ACC112 (cell line): ENCODE measurements around the gene NLGN1.

Experiments
- H2AFZ ChIP-seq: fragments of 200-600 bp; sonication (generic); one replicate; pipeline ENCODE4 v1.6.0; 2017; ENCODE audit warnings: antibody characterized with exemption, low read length; ENCODE audit not compliant: unreplicated experiment
- H3K27ac ChIP-seq: fragments of 200-600 bp; sonication (generic); 2 replicates; pipeline ENCODE4 v1.5.1; 2014; ENCODE audit warnings: low read depth, mild to moderate bottlenecking, antibody characterized with exemption, low read length, moderate library complexity
- H3K27me3 ChIP-seq: fragments of 200-600 bp; sonication (generic); 2 replicates; pipeline ENCODE4 v1.6.1; 2014; ENCODE audit warnings: mild to moderate bottlenecking, antibody characterized with exemption, low read length, moderate library complexity, mixed read lengths; ENCODE audit not compliant: insufficient read depth
- H3K36me3 ChIP-seq: fragments of 200-600 bp; sonication (generic); 2 replicates; pipeline ENCODE4 v1.6.1; 2016; ENCODE audit warnings: mild to moderate bottlenecking, antibody characterized with exemption, low read length, moderate library complexity, mixed read lengths; ENCODE audit not compliant: insufficient read depth
- H3K4me1 ChIP-seq: fragments of 200-600 bp; sonication (generic); one replicate; pipeline ENCODE4 v1.6.1; 2016; ENCODE audit warnings: low read length, mixed read lengths; ENCODE audit not compliant: insufficient read depth, unreplicated experiment, control insufficient read depth
- H3K4me3 ChIP-seq: fragments of 200-600 bp; sonication (generic); 2 replicates; pipeline ENCODE4 v1.5.1; 2014; ENCODE audit warnings: mild to moderate bottlenecking, low read depth, low read length
- H3K79me2 ChIP-seq: fragments of 200-600 bp; sonication (generic); one replicate; pipeline ENCODE4 v1.6.0; 2016; ENCODE audit warnings: low read length; ENCODE audit not compliant: control insufficient read depth, unreplicated experiment, insufficient read depth

Gene NLGN1

GRCh38 chr3:173897631-173898030, 500.1 kb downstream of the NLGN1 start:
- H3K27me3 ChIP-seq = no peaks in the 10 kb centered on the region
- no peak overlapping the region for H3K4me3 ChIP-seq
- H3K79me2 ChIP-seq = no peaks in the 10 kb centered on the region
- no peak overlapping the region for H2AFZ ChIP-seq
- H3K36me3 ChIP-seq = no peaks in the 10 kb centered on the region
- H3K27ac ChIP-seq = no peak overlapping the region
- no peaks in the 10 kb centered on the region for H3K4me1 ChIP-seq

- no peaks in the 10 kb centered on the region for H3K27me3 ChIP-seq
- H3K27ac ChIP-seq = no peak overlapping the region
- no peak overlapping the region for H2AFZ ChIP-seq
- no peaks in the 10 kb centered on the region for H3K36me3 ChIP-seq
- no peak overlapping the region for H3K4me3 ChIP-seq
- H3K4me1 ChIP-seq = no peaks in the 10 kb centered on the region
- H3K79me2 ChIP-seq = no peaks in the 10 kb centered on the region
These were observed 504.1 kb downstream of the NLGN1 start for GRCh38 chr3:173901649-173902048.

GRCh38 chr3:173902401-173902800, 504.9 kb downstream of the NLGN1 start:
- H3K36me3 ChIP-seq = no peaks in the 10 kb centered on the region
- H3K27me3 ChIP-seq = no peaks in the 10 kb centered on the region
- no peak overlapping the region for H2AFZ ChIP-seq
- no peaks in the 10 kb centered on the region for H3K79me2 ChIP-seq
- H3K4me1 ChIP-seq = no peaks in the 10 kb centered on the region
- H3K4me3 ChIP-seq = no peak overlapping the region
- H3K27ac ChIP-seq = no peak overlapping the region

GRCh38 chr3:173902871-173903270, 505.3 kb downstream of the NLGN1 start:
- Histone ChIP-seq H3K4me1 (no peaks in the 10 kb centered on the region), H3K27ac (no peak overlapping the region), H3K4me3 (no peak overlapping the region), H2AFZ (no peak overlapping the region), H3K27me3 (no peaks in the 10 kb centered on the region), H3K79me2 (no peaks in the 10 kb centered on the region), H3K36me3 (no peaks in the 10 kb centered on the region)

- H3K36me3 ChIP-seq = no peaks in the 10 kb centered on the region
- H3K27ac ChIP-seq = no peak overlapping the region
- no peaks in the 10 kb centered on the region for H3K79me2 ChIP-seq
- no peaks in the 10 kb centered on the region for H3K27me3 ChIP-seq
- H3K4me3 ChIP-seq = no peak overlapping the region
- no peak overlapping the region for H2AFZ ChIP-seq
- no peaks in the 10 kb centered on the region for H3K4me1 ChIP-seq
These were observed 507.8 kb downstream of the NLGN1 start for GRCh38 chr3:173905381-173905780.

- Histone ChIP-seq H3K4me1 (no peaks in the 10 kb centered on the region), H2AFZ (no peak overlapping the region), H3K79me2 (no peaks in the 10 kb centered on the region), H3K27ac (no peak overlapping the region), H3K36me3 (no peaks in the 10 kb centered on the region), H3K27me3 (no peaks in the 10 kb centered on the region), H3K4me3 (no peak overlapping the region)
These were observed 513.9 kb downstream of the NLGN1 start for GRCh38 chr3:173911446-173911845.

GRCh38 chr3:173912126-173912525, 514.6 kb downstream of the NLGN1 start:
- Histone ChIP-seq H3K79me2 (no peaks in the 10 kb centered on the region), H3K27ac (no peak overlapping the region), H2AFZ (no peak overlapping the region)

GRCh38 chr3:173913397-173913796, 515.9 kb downstream of the NLGN1 start:
- H3K27me3 ChIP-seq = no peaks in the 10 kb centered on the region

More at GRCh38 chr3:173912126-173912525, 514.6 kb downstream of the NLGN1 start:
- H3K36me3 ChIP-seq = no peaks in the 10 kb centered on the region
- no peaks in the 10 kb centered on the region for H3K4me1 ChIP-seq
- no peaks in the 10 kb centered on the region for H3K27me3 ChIP-seq
- no peak overlapping the region for H3K4me3 ChIP-seq

GRCh38 chr3:173913974-173914421, 516.5 kb downstream of the NLGN1 start:
- no peak overlapping the region for H2AFZ ChIP-seq
- no peak overlapping the region for H3K4me3 ChIP-seq
- H3K27ac ChIP-seq = no peak overlapping the region
- no peaks in the 10 kb centered on the region for H3K27me3 ChIP-seq
- H3K79me2 ChIP-seq = no peaks in the 10 kb centered on the region
- H3K36me3 ChIP-seq = no peaks in the 10 kb centered on the region
- no peaks in the 10 kb centered on the region for H3K4me1 ChIP-seq

More at GRCh38 chr3:173913397-173913796, 515.9 kb downstream of the NLGN1 start:
- Histone ChIP-seq H3K36me3 (no peaks in the 10 kb centered on the region), H2AFZ (no peak overlapping the region), H3K79me2 (no peaks in the 10 kb centered on the region), H3K27ac (no peak overlapping the region), H3K4me1 (no peaks in the 10 kb centered on the region), H3K4me3 (no peak overlapping the region)

- Histone ChIP-seq H3K36me3 (no peaks in the 10 kb centered on the region), H3K79me2 (no peaks in the 10 kb centered on the region), H3K27me3 (no peaks in the 10 kb centered on the region), H2AFZ (no peak overlapping the region), H3K4me3 (no peak overlapping the region), H3K27ac (no peak overlapping the region), H3K4me1 (peaks cover 3% of the 10 kb centered on the region)
These were observed 519.3 kb downstream of the NLGN1 start for GRCh38 chr3:173916799-173917198.

GRCh38 chr3:173920386-173920785, 522.8 kb downstream of the NLGN1 start:
- no peak overlapping the region for H3K27ac ChIP-seq
- H3K4me3 ChIP-seq = no peak overlapping the region
- no peaks in the 10 kb centered on the region for H3K79me2 ChIP-seq
- H3K36me3 ChIP-seq = no peaks in the 10 kb centered on the region
- no peak overlapping the region for H2AFZ ChIP-seq
- peaks cover 3% of the 10 kb centered on the region for H3K4me1 ChIP-seq
- no peaks in the 10 kb centered on the region for H3K27me3 ChIP-seq
